ENCODE results near the gene LLGL1. TPM values are rescaled to one million over a fixed set of nuclear protein-coding genes. Genes with fewer than 3 reads are reported as not detected.
A peak's percentile ranks its signal among the peaks of the same experiment; 100 is the strongest.

The LLGL1 gene
- total and polyA plus RNA-seq, 2 donors (not counting 3 experiments of a cell fraction or from before 2014, with no cell fraction given), result 34.9 to 47.1 TPM

GRCh38 chr17:18182110-18182977 lies 43.1 kb upstream of the LLGL1 start:
- peak overlapping the region; percentile 86 for H3K9ac ChIP-seq (replicated peaks; ENCODE audit: extremely low read depth, insufficient read depth, low read length)
- no peaks in the 10 kb centered on the region for H3K9me3 ChIP-seq (replicated peaks; ENCODE audit: control insufficient read depth, insufficient read depth, low read length)
- peak; percentile 16 for DNase-seq (ENCODE audit: low read depth, low spot score)
- no peaks in the 10 kb centered on the region for H3K36me3 ChIP-seq (ENCODE audit: control insufficient read depth in 2 of 2, extremely low read depth in 1 of 2, insufficient read depth in 2 of 2, low read length in 2 of 2)
- peak overlapping the region; percentile 74 for H2AFZ ChIP-seq (ENCODE audit: low read depth, low read length)
- CTCF ChIA-PET, result interaction anchor here (1.2 to 3.4 kb wide), 7 partner anchors 10 to 88 kb away, joined by 3 to 16 read pairs (median 4); no protein-coding TSS in a partner anchor
- H3K27ac ChIP-seq (ENCODE audit: insufficient read depth, low read depth, low read length), result peak overlapping the region; percentile 86
- peak overlapping the region; percentile 21 to 94 (median 79) for H3K4me3 ChIP-seq (replicated peaks in 1 of 3; ENCODE audit: insufficient read depth in 1 of 3, low read depth in 1 of 3, low read length in 3 of 3)
- POLR2A ChIA-PET, result interaction anchor here (1.2 to 2.4 kb wide), 2 partner anchors 27 to 28 kb away, joined by 4 to 8 read pairs; no protein-coding TSS in a partner anchor
- H3K27me3 ChIP-seq (ENCODE audit: control insufficient read depth in 2 of 2, insufficient read depth in 2 of 2, low read length in 2 of 2), result no peaks in the 10 kb centered on the region
- intact Hi-C loops (cut with micrococcal nuclease) (no loop called here), dilution Hi-C loops (cut with MboI; ENCODE audit: extremely low pct_ligation_motif_present, low sequenced_read_pairs) (no loop called here)
- TF ChIP-seq JUN (IDR thresholded peaks at IDR 0.05; ENCODE audit: borderline replicate concordance, insufficient read depth, insufficient read length, low read depth) (no peak), EZH2 (IDR thresholded peaks at IDR 0.05; ENCODE audit: borderline replicate concordance, low read depth, low read length, severe bottlenecking) (no peak), MYC (IDR thresholded peaks at IDR 0.05; ENCODE audit: low read depth, low read length) (no peak), POLR2A (IDR thresholded peaks at IDR 0.05; ENCODE audit: low read depth, low read length) (no peak), POLR2AphosphoS5 (IDR thresholded peaks at IDR 0.05; ENCODE audit: insufficient read depth, low read depth, low read length) (no peak), GATA2 (IDR thresholded peaks at IDR 0.05; ENCODE audit: insufficient read depth, insufficient read length, low read depth, low read length) (no peak), FOS (IDR thresholded peaks at IDR 0.05; ENCODE audit: borderline replicate concordance, insufficient read depth, low read length) (no peak)
- TF ChIP-seq, protein P1, sequence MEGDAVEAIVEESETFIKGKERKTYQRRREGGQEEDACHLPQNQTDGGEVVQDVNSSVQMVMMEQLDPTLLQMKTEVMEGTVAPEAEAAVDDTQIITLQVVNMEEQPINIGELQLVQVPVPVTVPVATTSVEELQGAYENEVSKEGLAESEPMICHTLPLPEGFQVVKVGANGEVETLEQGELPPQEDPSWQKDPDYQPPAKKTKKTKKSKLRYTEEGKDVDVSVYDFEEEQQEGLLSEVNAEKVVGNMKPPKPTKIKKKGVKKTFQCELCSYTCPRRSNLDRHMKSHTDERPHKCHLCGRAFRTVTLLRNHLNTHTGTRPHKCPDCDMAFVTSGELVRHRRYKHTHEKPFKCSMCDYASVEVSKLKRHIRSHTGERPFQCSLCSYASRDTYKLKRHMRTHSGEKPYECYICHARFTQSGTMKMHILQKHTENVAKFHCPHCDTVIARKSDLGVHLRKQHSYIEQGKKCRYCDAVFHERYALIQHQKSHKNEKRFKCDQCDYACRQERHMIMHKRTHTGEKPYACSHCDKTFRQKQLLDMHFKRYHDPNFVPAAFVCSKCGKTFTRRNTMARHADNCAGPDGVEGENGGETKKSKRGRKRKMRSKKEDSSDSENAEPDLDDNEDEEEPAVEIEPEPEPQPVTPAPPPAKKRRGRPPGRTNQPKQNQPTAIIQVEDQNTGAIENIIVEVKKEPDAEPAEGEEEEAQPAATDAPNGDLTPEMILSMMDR (IDR thresholded peaks at IDR 0.05; ENCODE audit: extremely low read depth in 1 of 2, insufficient read depth in 1 of 2, low read depth in 1 of 2, low read length in 2 of 2), result no peak
- TF ChIP-seq, protein P2, sequence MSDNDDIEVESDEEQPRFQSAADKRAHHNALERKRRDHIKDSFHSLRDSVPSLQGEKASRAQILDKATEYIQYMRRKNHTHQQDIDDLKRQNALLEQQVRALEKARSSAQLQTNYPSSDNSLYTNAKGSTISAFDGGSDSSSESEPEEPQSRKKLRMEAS (IDR thresholded peaks at IDR 0.05; ENCODE audit: insufficient read depth, insufficient read length), result no peak
- peaks cover 35% of the 10 kb centered on the region for H3K79me2 ChIP-seq (ENCODE audit: control insufficient read depth, insufficient read depth, low read length)
- no peaks in the 10 kb centered on the region for H3K9me1 ChIP-seq (replicated peaks; ENCODE audit: control insufficient read depth, extremely low read depth, insufficient read depth, low read length)
- FAIRE-seq, result no peak
- no TSS peak for BruUV-seq (replicated peaks)
- peak overlapping the region; percentile 44 for H3K4me2 ChIP-seq (ENCODE audit: insufficient read depth, low read length)
- no peaks in the 10 kb centered on the region for H4K20me1 ChIP-seq (replicated peaks; ENCODE audit: control insufficient read depth, extremely low read depth, insufficient read depth, low read length)
- peaks cover 32% of the 10 kb centered on the region for H3K4me1 ChIP-seq (ENCODE audit: control insufficient read depth, extremely low read depth, insufficient read depth, low read length)
